Thyroid gland (tissue), 4 donors: ENCODE results near the gene ARHGAP10.

ENCODE experiments used
- POLR2A ChIP-seq, 2 donors: fragments of 450-650 bp; IDR thresholded peaks; one replicate each; pipeline ENCODE4 v1.6.1; 2017; ENCODE audit warnings: antibody characterized with exemption in 2 of 2, mild to moderate bottlenecking in 2 of 2, moderate library complexity in 1 of 2
- TF ChIP-seq, protein P1 (sequence below), 6 experiments: fragments of 200-600 bp in 3 of 6; fragments of 450-650 bp in 3 of 6; sonication (generic) in 3 of 6; IDR thresholded peaks; one replicate each; pipeline ENCODE4 v1.5.1; 2016 to 2019; ENCODE audit warnings: antibody characterized with exemption in 6 of 6, mild to moderate bottlenecking in 2 of 6, inconsistent platforms in 1 of 6, moderate library complexity in 1 of 6

DNA sequence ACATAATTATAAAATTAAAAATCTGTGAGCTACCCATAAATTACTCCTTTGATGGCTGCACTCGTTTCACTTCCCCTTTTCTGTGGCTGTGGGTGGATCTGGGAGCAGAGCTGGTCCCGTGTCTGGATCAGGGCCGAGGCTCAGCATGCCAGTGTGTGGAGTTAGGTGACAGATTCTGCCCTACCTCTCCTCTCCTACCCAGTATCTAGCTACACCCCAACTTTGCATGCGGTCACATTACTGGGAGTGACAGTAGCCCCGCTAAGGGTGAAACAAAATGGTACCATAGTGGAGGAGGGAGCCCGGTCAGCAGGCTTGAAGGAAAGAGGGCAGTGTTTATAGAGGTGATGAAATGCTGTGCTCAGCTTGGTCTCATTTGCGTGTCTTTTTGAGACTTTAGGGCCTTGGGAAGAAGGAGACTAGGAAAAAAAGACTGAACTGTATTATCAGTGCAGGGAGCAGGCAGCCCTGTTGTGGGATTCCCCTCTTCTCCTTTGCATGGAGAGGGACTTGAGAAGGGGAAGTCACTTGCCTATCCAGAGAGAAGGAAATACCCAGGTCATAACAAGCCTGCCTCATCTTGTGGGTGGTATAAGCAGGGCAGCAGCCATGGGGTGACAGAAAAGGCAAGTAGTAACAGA, 48.4 kb downstream of the ARHGAP10 start:
- TF ChIP-seq, protein P1, sequence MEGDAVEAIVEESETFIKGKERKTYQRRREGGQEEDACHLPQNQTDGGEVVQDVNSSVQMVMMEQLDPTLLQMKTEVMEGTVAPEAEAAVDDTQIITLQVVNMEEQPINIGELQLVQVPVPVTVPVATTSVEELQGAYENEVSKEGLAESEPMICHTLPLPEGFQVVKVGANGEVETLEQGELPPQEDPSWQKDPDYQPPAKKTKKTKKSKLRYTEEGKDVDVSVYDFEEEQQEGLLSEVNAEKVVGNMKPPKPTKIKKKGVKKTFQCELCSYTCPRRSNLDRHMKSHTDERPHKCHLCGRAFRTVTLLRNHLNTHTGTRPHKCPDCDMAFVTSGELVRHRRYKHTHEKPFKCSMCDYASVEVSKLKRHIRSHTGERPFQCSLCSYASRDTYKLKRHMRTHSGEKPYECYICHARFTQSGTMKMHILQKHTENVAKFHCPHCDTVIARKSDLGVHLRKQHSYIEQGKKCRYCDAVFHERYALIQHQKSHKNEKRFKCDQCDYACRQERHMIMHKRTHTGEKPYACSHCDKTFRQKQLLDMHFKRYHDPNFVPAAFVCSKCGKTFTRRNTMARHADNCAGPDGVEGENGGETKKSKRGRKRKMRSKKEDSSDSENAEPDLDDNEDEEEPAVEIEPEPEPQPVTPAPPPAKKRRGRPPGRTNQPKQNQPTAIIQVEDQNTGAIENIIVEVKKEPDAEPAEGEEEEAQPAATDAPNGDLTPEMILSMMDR (IDR thresholded peaks at IDR 0.05): no peak
- TF ChIP-seq POLR2A (IDR thresholded peaks at IDR 0.05): no peak
